Rectal smooth muscle tissue (tissue), 1 donor: ENCODE results near the gene CCDC117.
A peak's percentile ranks its signal among the peaks of the same experiment; 100 is the strongest.

ENCODE experiments used
- H3K27ac ChIP-seq: one replicate; pipeline ENCODE4 v1.7.0; 2013; ENCODE audit warnings: low read depth, low read length, inconsistent platforms
- H3K27me3 ChIP-seq: one replicate; pipeline ENCODE4 v1.7.0; 2013; ENCODE audit warnings: low read length; ENCODE audit not compliant: control insufficient read depth, insufficient read depth
- H3K36me3 ChIP-seq: one replicate; pipeline ENCODE4 v1.7.0; 2013; ENCODE audit warnings: low read length; ENCODE audit not compliant: control insufficient read depth, insufficient read depth
- H3K4me1 ChIP-seq: one replicate; pipeline ENCODE4 v1.7.0; 2013; ENCODE audit warnings: low read length; ENCODE audit not compliant: control insufficient read depth, insufficient read depth
- H3K4me3 ChIP-seq: one replicate; pipeline ENCODE4 v1.7.0; 2013; ENCODE audit warnings: low read length
- H3K9ac ChIP-seq: one replicate; pipeline ENCODE4 v1.7.0; 2013; ENCODE audit warnings: low read length

Gene CCDC117

GRCh38 chr22:28779833-28780232, 7.3 kb downstream of the CCDC117 start:
- Histone ChIP-seq H3K4me3 (no peak overlapping the region), H3K36me3 (peaks cover 17% of the 10 kb centered on the region), H3K4me1 (peaks cover 25% of the 10 kb centered on the region), H3K27ac (peak overlapping the region; percentile 55), H3K27me3 (no peaks in the 10 kb centered on the region), H3K9ac (no peak overlapping the region)

- Histone ChIP-seq H3K27me3 (no peaks in the 10 kb centered on the region), H3K4me3 (no peak overlapping the region), H3K9ac (no peak overlapping the region), H3K4me1 (peaks cover 27% of the 10 kb centered on the region), H3K36me3 (peaks cover 18% of the 10 kb centered on the region), H3K27ac (no peak overlapping the region)
Measured at GRCh38 chr22:28780296-28780695, 7.8 kb downstream of the CCDC117 start.

GRCh38 chr22:28783786-28784671, 11.5 kb downstream of the CCDC117 start:
- no peaks in the 10 kb centered on the region for H3K27me3 ChIP-seq
- no peak overlapping the region for H3K9ac ChIP-seq
- peaks cover 31% of the 10 kb centered on the region for H3K4me1 ChIP-seq

GRCh38 chr22:28788601-28789000, 16.1 kb downstream of the CCDC117 start:
- H3K9ac ChIP-seq: no peak overlapping the region
- H3K36me3 ChIP-seq: peaks cover 6% of the 10 kb centered on the region
- peaks cover 17% of the 10 kb centered on the region for H3K4me1 ChIP-seq
- no peak overlapping the region for H3K27ac ChIP-seq
- H3K4me3 ChIP-seq: no peak overlapping the region
- no peaks in the 10 kb centered on the region for H3K27me3 ChIP-seq

More at GRCh38 chr22:28783786-28784671, 11.5 kb downstream of the CCDC117 start:
- H3K27ac ChIP-seq: peak overlapping the region; percentile 85
- peak overlapping the region; percentile 3 for H3K4me3 ChIP-seq
- H3K36me3 ChIP-seq: peaks cover 14% of the 10 kb centered on the region

- Histone ChIP-seq H3K36me3 (peaks cover 23% of the 10 kb centered on the region), H3K4me1 (no peaks in the 10 kb centered on the region), H3K27ac (no peak overlapping the region), H3K27me3 (no peaks in the 10 kb centered on the region), H3K9ac (no peak overlapping the region), H3K4me3 (no peak overlapping the region)
Measured at GRCh38 chr22:28791124-28791523, 18.6 kb downstream of the CCDC117 start.

GRCh38 chr22:28791841-28792490, 19.5 kb downstream of the CCDC117 start:
- no peaks in the 10 kb centered on the region for H3K27me3 ChIP-seq
- no peak overlapping the region for H3K9ac ChIP-seq
- no peak overlapping the region for H3K4me3 ChIP-seq
- H3K4me1 ChIP-seq: no peaks in the 10 kb centered on the region
- no peak overlapping the region for H3K27ac ChIP-seq
- H3K36me3 ChIP-seq: peaks cover 29% of the 10 kb centered on the region

- no peak overlapping the region for H3K9ac ChIP-seq
- no peak overlapping the region for H3K4me3 ChIP-seq
- H3K4me1 ChIP-seq: peaks cover 2% of the 10 kb centered on the region
- H3K27me3 ChIP-seq: no peaks in the 10 kb centered on the region
- peaks cover 29% of the 10 kb centered on the region for H3K36me3 ChIP-seq
- no peak overlapping the region for H3K27ac ChIP-seq
Measured at GRCh38 chr22:28792491-28793383, 20.2 kb downstream of the CCDC117 start.

- Histone ChIP-seq H3K4me3 (no peak overlapping the region), H3K27ac (no peak overlapping the region), H3K27me3 (no peaks in the 10 kb centered on the region), H3K9ac (no peak overlapping the region), H3K36me3 (peaks cover 29% of the 10 kb centered on the region), H3K4me1 (peaks cover 7% of the 10 kb centered on the region)
Measured at GRCh38 chr22:28793976-28794584, 21.6 kb downstream of the CCDC117 start.

- no peak overlapping the region for H3K4me3 ChIP-seq
- H3K9ac ChIP-seq: no peak overlapping the region
- no peak overlapping the region for H3K27ac ChIP-seq
- peaks cover 7% of the 10 kb centered on the region for H3K4me1 ChIP-seq
- peaks cover 29% of the 10 kb centered on the region for H3K36me3 ChIP-seq
- no peaks in the 10 kb centered on the region for H3K27me3 ChIP-seq
Measured at GRCh38 chr22:28795071-28795693, 22.7 kb downstream of the CCDC117 start.

GRCh38 chr22:28795932-28796856, 23.7 kb downstream of the CCDC117 start:
- peaks cover 7% of the 10 kb centered on the region for H3K4me1 ChIP-seq
- no peak overlapping the region for H3K27ac ChIP-seq
- H3K27me3 ChIP-seq: no peaks in the 10 kb centered on the region
- no peak overlapping the region for H3K4me3 ChIP-seq
- no peak overlapping the region for H3K9ac ChIP-seq
- H3K36me3 ChIP-seq: peaks cover 29% of the 10 kb centered on the region
